NCI-H2227 (cell line): ENCODE measurements around the gene SART3.
"Not testable (repeated sequence)": the region's sequence is repeated elsewhere in the genome, so short reads cannot be mapped to it uniquely, and the experiment has no call there.

ENCODE experiments used
- DNase-seq: peaks from one replicate; lab custom pipeline; 2025; ENCODE audit not compliant: unreplicated experiment; lab: John Stamatoyannopoulos, UW

The SART3 gene

DNA sequence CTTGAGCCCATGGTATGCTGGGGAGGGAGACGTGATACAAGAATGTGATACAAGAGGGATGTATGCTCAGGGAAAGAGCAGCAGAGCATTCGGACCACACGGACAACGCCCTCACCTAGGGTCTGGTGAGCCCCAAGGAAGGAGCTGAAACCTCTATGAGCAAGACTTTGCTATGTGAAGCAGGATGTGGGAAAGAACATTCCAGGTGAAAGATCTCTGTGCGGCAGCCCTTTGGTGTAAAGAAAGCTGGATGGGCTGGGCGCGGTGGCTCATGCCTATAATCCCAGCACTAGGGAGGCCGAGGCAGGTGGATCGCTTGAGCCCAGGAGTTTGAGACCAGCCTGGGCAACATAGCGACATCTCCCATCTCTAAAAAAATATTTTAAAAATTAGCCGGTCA lies 62.8 kb downstream of the SART3 start:
- no peak for DNase-seq

DNA sequence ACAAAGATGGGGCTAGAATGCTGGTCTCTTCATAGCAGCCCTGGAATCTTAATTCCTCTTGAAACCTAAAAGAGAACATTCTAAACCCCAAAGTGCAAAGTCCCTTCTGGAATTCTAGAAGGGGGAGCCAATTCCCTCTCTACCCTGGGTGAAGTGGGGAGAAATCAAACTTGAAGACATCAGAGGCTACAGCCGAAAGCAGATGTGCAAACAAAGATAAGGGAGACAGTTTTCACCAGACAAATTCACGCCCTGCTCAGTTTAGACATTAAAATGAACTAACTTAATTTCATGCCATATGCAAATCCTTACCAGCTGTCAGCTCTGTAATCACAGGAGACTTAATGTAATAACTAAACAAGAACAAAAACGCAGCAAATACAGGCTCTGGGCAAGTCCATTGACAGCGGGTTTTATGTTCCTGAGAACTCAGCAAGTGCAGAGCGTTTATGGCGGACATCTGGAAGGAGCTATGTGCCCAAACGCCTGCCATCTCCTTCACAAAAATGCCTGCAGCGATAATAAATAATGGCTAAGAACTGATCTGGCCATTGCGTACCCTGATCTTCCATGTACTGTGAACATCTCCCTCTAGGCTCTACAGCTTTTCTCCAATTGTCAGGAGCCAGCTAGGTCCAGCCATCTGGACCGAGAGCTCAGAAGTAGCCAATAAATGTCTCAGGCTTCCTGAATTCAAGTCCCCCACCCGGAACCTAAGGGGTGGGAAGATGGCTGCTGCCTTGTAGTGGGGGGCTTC lies 65.0 kb downstream of the SART3 start:
- no peak for DNase-seq

DNA sequence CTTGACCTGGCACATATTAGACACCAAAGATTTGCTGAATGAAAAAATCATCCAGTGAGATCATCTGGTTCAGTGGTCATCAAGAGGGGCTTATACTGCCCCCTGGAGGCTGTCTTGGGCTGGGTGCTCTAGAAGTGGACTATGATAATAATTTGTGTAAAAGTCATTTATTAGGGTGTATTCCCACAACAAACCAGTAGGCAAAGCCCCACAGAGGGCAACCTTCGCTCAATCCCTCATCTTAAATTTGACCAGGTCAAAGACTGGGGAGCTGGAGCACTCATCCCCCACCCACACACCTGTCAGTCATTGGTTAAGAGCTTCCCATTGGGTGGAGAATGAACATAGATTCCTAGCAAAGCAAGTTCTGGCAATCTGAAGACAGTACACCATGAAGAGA lies 65.9 kb downstream of the SART3 start:
- peak; percentile 12 for DNase-seq

DNA sequence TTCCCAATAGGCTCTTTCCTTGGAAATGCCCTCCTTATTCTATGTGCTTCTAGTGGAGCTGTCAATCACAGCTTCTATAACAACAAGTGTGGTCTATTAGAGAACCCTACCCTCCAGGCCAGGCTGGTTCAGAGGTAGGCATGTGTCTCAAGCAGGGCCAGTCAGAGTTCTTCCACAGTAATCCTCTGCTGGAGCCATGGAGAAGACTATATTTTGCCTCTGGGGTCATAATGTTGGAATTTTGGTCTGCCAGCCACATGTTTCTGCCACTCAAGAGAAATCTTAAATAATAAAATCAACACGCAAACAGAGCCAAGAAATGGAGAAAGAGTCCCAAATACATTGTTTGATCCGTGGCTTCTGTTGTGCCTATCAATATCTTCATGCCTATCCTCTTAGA lies 69.7 kb downstream of the SART3 start:
- no peak for DNase-seq

DNA sequence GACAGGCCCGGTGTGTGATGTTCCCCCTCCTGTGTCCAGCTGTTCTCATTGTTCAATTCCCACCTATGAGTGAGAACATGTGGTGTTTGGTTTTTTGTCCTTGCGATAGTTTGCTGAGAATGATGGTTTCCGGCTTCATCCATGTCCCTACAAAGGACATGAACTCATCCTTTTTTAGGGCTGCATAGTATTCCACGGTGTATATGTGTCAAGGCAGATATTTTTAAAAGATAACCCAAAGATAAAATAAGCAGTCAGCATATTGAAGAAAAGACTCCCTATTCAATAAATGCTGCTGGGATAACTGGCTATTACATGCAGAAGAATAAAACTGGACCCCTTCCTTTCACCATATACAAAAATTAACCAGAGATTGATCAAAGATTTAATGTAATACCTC lies 73.9 kb downstream of the SART3 start:
- not testable (repeated sequence) for DNase-seq

DNA sequence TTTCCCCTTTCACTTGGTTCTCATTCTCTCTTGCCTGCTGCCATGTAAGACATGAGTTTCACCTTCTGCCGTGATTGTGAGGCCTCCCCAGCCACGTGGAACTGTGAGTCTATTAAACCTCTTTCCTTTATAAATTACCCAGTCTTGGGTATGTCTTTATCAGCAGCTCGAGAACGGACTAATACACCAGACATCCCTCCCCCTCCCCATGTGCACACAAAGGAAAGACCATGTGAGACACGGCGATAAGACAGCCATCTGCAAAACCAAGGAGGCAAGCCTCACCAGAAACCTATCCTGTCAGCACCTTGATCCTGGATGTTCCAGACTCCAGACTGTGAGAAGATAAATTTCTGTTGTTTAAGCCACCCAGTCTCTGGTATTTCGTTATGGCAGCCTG lies 75.6 kb downstream of the SART3 start:
- not testable (repeated sequence) for DNase-seq

DNA sequence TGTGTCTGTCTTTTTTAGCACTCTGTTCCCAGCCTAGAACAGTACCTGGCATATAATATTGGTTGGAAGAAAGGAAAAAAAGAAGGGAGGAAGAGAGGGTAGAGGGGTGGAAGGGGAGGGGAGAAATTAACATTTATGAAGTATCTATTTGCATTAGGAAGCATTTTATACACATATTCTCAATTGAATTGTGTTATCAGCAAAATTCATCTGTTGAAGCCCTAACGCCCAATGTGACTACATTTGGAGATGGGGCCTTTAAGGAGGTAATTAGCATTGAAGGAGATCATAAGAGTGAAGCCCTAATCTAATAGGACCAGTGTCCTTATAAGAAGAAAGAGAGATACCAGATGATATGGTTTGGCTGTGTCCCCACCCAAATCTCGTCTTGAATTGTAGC lies 76.1 kb downstream of the SART3 start:
- no peak for DNase-seq

DNA sequence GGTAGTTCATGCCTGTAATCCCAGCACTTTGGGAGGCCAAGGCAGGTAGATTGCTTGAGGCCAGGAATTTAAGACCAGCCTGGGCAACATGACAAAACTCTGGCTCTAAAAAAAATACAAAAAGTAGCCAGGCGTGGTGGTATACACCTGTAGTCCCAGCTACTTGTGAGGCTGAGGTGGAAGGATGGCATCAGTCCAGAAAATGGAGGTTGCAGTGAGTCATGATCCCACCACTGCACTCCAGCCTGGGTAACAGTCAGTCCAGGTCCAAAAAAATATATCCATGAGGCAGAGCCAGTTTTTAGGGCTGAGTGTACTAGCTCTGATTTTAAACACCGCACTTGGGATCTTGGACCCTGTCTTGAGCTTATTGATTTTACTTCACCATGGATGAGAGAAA lies 76.5 kb downstream of the SART3 start:
- no peak for DNase-seq

DNA sequence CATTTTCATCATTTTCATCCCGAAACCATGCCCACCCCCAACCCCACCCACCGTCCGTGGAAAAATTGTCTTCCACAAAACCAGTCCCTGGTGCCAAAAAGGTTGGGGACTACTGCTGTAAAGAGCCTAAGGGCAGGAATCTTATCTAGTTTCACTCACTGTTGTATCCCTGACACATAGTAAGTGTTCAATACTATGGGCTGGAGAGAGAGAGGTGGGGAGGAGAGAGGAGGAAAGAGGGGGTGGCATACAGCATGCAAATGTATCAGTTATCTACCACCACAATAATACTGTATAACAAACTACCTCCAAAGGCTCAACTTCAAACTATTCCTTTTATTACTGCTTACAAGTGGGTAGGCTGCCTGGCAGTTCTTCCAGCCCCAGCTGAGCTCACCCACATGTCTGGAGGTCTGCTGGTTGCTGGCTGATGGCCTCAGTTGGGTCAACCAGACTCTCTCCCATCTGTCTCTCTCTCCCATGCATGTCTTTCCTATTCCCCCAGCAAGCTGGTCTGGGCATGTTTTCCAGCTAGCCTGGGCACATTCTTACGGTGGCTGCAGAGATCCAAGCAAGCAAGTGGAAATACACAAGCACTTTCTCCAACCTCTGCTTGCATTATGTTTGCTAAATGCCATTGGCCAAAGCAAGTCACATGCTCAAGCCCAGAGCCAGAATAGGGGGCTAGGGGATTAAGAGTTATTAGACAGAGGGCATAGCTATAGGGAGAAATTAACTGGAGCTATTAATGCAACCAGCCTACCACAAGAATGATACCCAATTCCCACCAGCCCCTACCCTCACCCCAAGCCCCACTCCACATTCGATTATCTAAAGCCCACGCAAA lies 77.5 kb downstream of the SART3 start:
- DNase-seq: no peak

DNA sequence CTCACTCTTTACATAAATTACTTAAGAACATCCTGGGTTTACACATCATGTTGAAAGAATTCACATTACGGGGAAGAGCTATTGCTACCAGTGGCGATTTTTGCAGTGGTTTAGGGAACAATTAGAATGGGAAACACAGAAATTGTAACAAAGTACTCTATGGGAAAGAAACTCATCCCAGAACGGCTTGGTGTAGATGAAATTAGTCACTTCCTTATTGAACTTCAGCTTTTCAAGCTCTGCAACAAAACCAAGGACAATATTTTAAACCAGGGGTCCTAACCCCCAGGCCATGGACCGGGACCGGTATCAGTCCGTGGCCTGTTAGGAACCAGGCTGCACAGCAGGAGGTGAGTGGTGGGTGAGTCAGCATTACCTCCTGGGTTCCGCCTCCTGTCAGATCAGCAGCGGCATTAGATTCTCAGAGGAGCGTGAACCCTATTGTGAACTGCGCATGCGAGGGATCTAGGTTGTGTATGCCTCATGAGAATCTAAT lies 78.2 kb downstream of the SART3 start:
- peak; percentile 27 for DNase-seq

DNA sequence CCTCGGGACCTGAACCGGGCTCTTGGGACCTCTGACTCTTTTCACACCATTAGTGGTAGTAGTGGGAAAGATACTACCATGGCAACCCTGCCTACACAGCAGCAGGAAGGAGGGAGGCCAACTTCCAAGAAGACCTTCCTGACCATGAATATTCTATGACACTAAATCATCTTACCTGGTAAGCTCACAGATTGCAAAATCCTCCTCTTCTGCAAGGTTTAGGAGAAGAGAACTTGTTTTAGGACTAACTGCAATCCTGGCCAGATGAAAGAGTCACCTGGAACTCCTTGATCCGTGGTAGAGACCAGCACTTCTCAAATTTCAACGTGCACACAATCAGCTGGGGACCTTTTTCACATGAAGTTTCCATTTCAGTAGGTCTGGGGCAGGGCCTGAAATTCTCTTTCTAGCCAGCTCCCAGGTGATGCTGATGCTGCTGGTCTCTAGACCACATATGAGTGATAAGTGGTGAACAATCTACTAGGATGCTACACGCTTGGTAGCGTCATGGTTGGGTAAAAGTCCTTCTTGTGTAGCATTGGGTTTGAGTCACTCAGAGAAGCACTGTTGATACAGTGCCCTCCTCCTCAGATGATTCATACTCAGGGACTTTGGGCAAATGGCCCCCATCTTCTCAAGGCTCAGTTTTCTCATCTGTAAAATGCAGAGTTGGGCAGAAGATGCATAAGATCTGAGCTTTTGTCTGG lies 81.5 kb downstream of the SART3 start:
- DNase-seq: no peak

DNA sequence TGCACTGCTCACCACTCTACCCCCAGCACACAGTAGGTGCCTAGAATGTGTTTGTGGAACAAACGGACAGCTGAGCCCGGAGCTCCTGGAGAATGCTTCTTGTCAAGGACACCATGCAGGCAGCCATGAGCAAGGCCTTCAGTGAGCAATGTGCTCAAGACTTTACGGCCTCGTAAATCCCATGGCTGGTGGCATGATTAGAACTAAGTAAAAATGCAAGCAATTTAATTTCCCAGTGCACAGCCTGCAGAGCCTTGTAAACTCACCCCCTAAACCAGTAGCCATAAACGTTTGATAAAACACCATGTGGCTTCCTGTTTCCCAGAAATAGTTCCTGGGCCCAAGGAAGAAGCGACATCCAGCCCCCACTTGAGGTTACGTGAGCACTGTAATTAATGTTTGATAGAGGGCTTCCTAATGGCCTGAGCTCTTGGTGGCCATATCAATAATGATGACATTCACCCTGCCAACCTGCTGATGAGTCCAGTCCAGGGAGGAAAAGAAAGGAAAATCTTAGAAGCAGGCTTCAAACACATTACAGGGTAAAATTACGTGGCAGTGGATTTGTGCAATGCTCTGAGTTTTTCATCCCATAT lies 82.3 kb downstream of the SART3 start:
- peak; percentile 38 for DNase-seq

DNA sequence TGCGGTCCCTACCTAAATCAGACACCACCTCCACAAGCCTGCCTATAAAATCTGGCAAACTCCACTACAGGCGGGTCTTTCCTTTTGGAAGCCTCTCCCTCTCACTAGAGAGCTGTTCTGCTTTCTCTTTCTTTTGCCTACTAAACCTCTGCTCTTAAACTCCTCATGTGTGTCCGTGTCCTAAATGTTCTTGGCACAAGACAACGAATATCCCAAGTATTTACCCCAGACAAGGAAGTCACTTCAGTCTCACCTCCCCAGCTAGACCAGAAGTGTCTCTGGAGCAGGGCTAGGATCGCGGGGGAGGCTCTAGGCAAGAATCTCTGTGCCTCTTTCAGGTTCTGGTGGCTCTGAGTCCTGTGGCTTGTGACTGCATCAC lies 83.1 kb downstream of the SART3 start:
- DNase-seq: no peak

DNA sequence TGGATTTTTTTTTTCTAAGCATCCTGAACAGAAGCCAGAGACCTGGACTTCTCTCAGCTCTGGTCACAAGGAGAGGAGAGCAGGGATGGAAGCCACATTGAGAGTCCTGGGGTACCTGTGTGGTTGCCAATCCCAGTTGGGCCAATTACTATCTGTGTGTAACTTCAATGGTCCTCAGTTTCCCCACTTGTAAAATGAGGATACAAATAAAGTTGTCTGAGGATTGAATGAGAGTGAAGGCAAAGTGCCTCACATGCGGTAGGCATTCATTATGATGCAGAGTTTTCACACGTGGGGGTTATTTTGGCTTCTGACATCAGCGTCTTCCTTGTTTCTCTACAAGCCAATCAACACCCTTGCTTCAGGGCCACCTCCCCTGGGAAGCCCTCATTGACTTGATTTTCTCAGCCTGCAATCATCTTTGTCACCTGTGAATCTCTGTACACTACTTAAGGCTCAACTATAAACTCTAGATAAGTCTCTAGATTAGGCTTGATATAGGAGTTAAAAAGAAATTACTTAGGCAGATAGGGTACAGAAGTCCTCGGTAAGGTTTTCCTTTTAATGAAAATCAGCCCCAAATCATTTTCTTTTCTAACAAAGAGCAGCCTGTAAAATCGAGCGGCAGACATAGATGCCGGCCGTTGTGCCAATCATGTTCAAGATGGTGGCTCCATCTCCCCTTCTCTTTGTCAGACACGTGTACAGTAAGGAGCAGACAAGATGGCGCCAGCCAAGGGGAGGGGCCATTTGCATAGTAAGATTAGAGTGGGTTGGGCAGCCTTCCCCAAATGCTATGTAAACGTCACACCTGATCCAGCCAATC lies 83.7 kb downstream of the SART3 start:
- no peak for DNase-seq

DNA sequence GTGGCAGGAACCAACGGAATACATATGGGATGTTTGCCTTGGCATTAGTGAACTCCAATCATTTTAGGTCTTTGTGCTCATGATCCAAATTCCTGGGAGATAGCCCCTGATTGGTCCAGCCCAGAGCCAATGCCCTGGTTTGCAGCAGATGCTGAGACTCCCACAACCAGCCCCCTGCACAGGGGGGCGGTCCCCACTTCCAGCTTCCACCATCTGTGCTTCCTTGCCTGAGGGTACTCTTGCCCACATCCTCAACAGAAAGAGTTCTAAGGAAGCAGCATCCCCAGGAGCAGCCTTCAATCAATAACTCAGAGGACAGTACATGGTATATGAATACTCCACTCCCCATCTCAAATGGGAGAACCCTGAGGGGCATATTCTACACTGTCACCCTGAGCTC lies 85.6 kb downstream of the SART3 start:
- no peak for DNase-seq

DNA sequence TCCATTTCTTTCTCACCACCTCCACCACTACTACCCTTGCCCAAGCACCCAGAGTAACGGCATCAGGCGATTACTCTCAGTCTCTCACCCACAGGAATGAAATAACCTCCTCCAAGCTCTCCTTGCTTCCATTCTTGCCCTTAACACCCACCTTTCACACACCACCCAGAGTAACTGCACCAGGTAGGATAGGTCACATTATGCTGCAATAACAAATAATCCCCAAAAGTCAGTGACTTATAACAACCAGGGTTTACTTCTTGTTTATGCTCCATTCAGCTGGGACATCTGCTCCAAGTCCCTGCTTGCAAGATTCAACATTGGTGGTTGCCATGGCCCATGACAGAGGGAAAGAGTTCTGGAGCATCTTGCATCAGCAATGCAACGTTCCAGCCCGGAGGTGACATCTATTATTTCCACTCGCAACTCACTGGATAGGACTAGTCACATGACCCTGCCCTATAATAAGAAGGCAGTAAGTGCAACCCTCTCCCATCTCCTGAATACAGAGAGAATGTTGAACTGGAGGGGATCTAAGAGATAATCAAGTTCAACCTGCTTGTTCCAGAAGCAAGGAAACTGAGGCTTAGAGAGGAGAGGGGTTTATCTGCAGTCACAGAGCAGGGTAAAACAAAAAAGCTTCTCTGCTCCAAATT lies 87.4 kb downstream of the SART3 start:
- no peak for DNase-seq
